Endothelial cell of umbilical vein (primary cell): ENCODE results near the gene COX5A. TPM values are rescaled to one million over a fixed set of nuclear protein-coding genes. Genes with fewer than 3 reads are reported as not detected.
A peak's percentile ranks its signal among the peaks of the same experiment; 100 is the strongest.

Experiments used
- BruUV-seq: library from RNA; stranded (reverse); fragments of 400-500 nt; replicated peaks from 2 replicates; lab custom pipeline; 2021; lab: Mats Ljungman, UMichigan
- CTCF ChIA-PET: fragments of 300-600, 350-600 bp; sonication (Branson Sonifier 250); formaldehyde crosslinking; loops from one replicate; lab custom pipeline; 2021; ENCODE audit warnings: antibody characterized with exemption, inconsistent platforms; lab: Charles Lee
- POLR2A ChIA-PET: fragments of 300-600, 350-600 bp; sonication (Branson Sonifier 250); formaldehyde crosslinking; loops from one replicate; lab custom pipeline; 2021; ENCODE audit warnings: antibody characterized with exemption, inconsistent platforms; lab: Charles Lee
- DNase-seq: peaks from one replicate; pipeline ENCODE4 v3.0.0-alpha.2; 2011; ENCODE audit warnings: low read depth, low spot score
- FAIRE-seq: peaks from 2 replicates; lab custom pipeline; 2011; peaks lifted over from hg19 to GRCh38; lab: Jason Lieb, UNC
- H2AFZ ChIP-seq: 2 replicates; pipeline ENCODE4 v1.6.0; 2012; ENCODE audit warnings: low read depth, low read length, control low read depth, inconsistent platforms
- H3K27ac ChIP-seq: 2 replicates; pipeline ENCODE4 v1.5.1; 2011; ENCODE audit warnings: low read depth, mild to moderate bottlenecking, control low read depth, low read length, moderate library complexity; ENCODE audit not compliant: insufficient read depth
- H3K27me3 ChIP-seq, 2 experiments: 2 replicates each; pipeline versions ENCODE4 v1.6.0 to v1.6.1; 2011; ENCODE audit warnings: low read length in 2 of 2, mixed read lengths in 1 of 2; ENCODE audit not compliant: control insufficient read depth in 2 of 2, insufficient read depth in 2 of 2
- H3K36me3 ChIP-seq, 2 experiments: 2 replicates in 1 of 2; 3 replicates in 1 of 2; pipeline ENCODE4 v1.5.1; 2011; ENCODE audit warnings: low read length in 2 of 2, mild to moderate bottlenecking in 1 of 2, moderate library complexity in 1 of 2; ENCODE audit not compliant: control insufficient read depth in 2 of 2, insufficient read depth in 2 of 2; ENCODE audit errors: extremely low read depth in 1 of 2
- H3K4me1 ChIP-seq: 3 replicates; pipeline ENCODE4 v1.5.1; 2011; ENCODE audit warnings: mild to moderate bottlenecking, low read length; ENCODE audit not compliant: control insufficient read depth, insufficient read depth; ENCODE audit errors: extremely low read depth
- H3K4me2 ChIP-seq: 2 replicates; pipeline ENCODE4 v1.6.1; 2011; ENCODE audit warnings: low read length, control low read depth, mixed read lengths; ENCODE audit not compliant: insufficient read depth
- H3K4me3 ChIP-seq, 3 experiments: fragments of 200-600 bp in 1 of 3; sonication (generic), shearing (Covaris generic) in 1 of 3; replicated peaks in 1 of 3; 2 replicates each; pipeline ENCODE4 v1.5.1; 2011 to 2016; ENCODE audit warnings: control low read depth in 3 of 3, low read length in 3 of 3, mild to moderate bottlenecking in 2 of 3, inconsistent platforms in 1 of 3, low read depth in 1 of 3, moderate library complexity in 1 of 3; ENCODE audit not compliant: insufficient read depth in 1 of 3
- H3K79me2 ChIP-seq: 2 replicates; pipeline ENCODE4 v1.6.0; 2012; ENCODE audit warnings: low read length, inconsistent platforms; ENCODE audit not compliant: control insufficient read depth, insufficient read depth
- H3K9ac ChIP-seq: replicated peaks from 2 replicates; pipeline ENCODE3; 2011; ENCODE audit warnings: low read length, control low read depth; ENCODE audit not compliant: insufficient read depth; ENCODE audit errors: extremely low read depth
- H3K9me1 ChIP-seq: replicated peaks from 3 replicates; pipeline ENCODE4 v1.6.0; 2011; ENCODE audit warnings: mild to moderate bottlenecking, low read length; ENCODE audit not compliant: control insufficient read depth, insufficient read depth; ENCODE audit errors: extremely low read depth
- H3K9me3 ChIP-seq: replicated peaks from 2 replicates; pipeline ENCODE4 v1.5.1; 2012; ENCODE audit warnings: low read length, inconsistent platforms; ENCODE audit not compliant: control insufficient read depth, insufficient read depth
- H4K20me1 ChIP-seq: replicated peaks from 2 replicates; pipeline ENCODE3; 2011; ENCODE audit warnings: mild to moderate bottlenecking, low read length; ENCODE audit not compliant: control insufficient read depth, insufficient read depth; ENCODE audit errors: extremely low read depth
- CTCF ChIP-seq, 2 donors: IDR thresholded peaks; 1 replicate in 1 of 2; 2 replicates in 1 of 2; pipeline ENCODE4 v1.5.1; 2011; ENCODE audit warnings: low read length in 2 of 2, mild to moderate bottlenecking in 2 of 2, moderate library complexity in 2 of 2, control low read depth in 1 of 2, inconsistent platforms in 1 of 2, low read depth in 1 of 2; ENCODE audit not compliant: insufficient read depth in 1 of 2; ENCODE audit errors: extremely low read depth in 1 of 2
- EZH2 ChIP-seq: IDR thresholded peaks from 2 replicates; pipeline ENCODE4 v1.6.1; 2012; ENCODE audit warnings: borderline replicate concordance, low read depth, mild to moderate bottlenecking, moderate library complexity, low read length, inconsistent platforms; ENCODE audit not compliant: severe bottlenecking
- FOS ChIP-seq: IDR thresholded peaks from 2 replicates; pipeline ENCODE4 v1.6.1; 2011; ENCODE audit warnings: mild to moderate bottlenecking, low read length, moderate library complexity, borderline replicate concordance; ENCODE audit not compliant: insufficient read depth
- GATA2 ChIP-seq: IDR thresholded peaks from 2 replicates; pipeline ENCODE4 v1.7.0; 2011; ENCODE audit warnings: low read depth, mild to moderate bottlenecking, moderate library complexity, mixed read lengths, low read length; ENCODE audit not compliant: insufficient read length, insufficient read depth
- JUN ChIP-seq: IDR thresholded peaks from 2 replicates; pipeline ENCODE4 v1.6.1; 2011; ENCODE audit warnings: borderline replicate concordance, low read depth; ENCODE audit not compliant: insufficient read length, insufficient read depth
- MAX ChIP-seq: IDR thresholded peaks from 2 replicates; pipeline ENCODE4 v1.6.1; 2011; ENCODE audit not compliant: insufficient read depth, insufficient read length
- POLR2A ChIP-seq: IDR thresholded peaks from 2 replicates; pipeline ENCODE4 v1.6.1; 2012; ENCODE audit warnings: low read depth, mild to moderate bottlenecking, control low read depth, low read length
- dilution Hi-C: fragments of 300-500 bp; cut with MboI; formaldehyde crosslinking; loops from one replicate; pipeline ENCODE4 v1.15.0; 2019; ENCODE audit warnings: low sequenced_read_pairs; ENCODE audit not compliant: extremely low pct_ligation_motif_present
- intact Hi-C: fragments of 100-400 bp; cut with micrococcal nuclease; formaldehyde crosslinking; loops from one replicate; pipeline ENCODE4 v1.10.0; 2022
- polyA plus RNA-seq, 4 experiments: library from polyadenylated mRNA; depleted of rRNA in 3 of 4; stranded (reverse) in 3 of 4; unstranded in 1 of 4; fragments of >200 nt; gene quantifications; 2 replicates each; pipeline versions ENCODE4 v1.2.1 to v1.2.3, GENCODE V29; 2011 to 2012; ENCODE audit warnings: missing spikeins in 1 of 4
- total RNA-seq: library from RNA; stranded (reverse); gene quantifications from 2 replicates; pipeline ENCODE4 v1.2.3, GENCODE V29; 2021

Gene COX5A
- total and polyA plus RNA-seq, 2 donors (not counting 3 experiments of a cell fraction or from before 2014, with no cell fraction given) = 134 to 220 TPM

DNA sequence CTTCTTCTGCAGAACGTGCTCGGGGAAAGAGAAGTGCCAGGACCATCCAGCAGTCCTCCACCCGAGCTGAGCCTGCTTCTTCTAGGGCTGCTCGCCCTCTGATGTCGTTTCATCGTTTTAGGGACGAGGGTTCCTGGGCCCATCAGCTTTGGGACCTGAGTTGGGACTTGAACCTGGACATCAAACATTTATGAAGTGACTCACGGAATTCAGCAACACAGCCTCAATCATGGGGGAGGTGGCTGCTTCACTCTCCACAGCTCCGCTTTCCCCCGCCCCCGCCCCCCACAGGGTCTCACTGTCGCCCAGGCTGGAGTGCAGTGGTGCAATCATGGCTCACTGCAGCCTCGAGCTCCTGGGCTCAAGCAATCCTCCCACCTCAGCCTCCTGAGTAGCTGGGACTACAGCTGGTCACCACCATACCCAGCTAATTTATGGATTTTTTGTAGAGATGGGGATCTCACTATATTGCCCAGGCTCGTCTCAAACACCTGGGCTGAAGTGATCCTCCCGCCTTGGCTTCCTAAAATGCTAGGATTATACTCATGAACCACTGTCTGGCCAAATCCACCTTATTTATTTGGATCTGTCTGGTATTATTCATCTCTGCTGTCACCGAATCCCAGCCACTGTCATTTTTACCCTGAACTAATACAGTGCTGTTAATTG is 64.0 kb downstream of the COX5A start:
- BruUV-seq = TSS peak; percentile 49
- Histone ChIP-seq H3K4me1 (peaks cover 30% of the 10 kb centered on the region), H3K9me3 (no peaks in the 10 kb centered on the region), H3K79me2 (peaks cover 30% of the 10 kb centered on the region), H3K4me2 (peak overlapping the region; percentile 80), H3K9ac (peak overlapping the region; percentile 41), H4K20me1 (no peaks in the 10 kb centered on the region), H3K36me3 (no peaks in the 10 kb centered on the region), H3K4me3 (peak overlapping the region; percentile 26 to 77 (median 72)), H2AFZ (peak overlapping the region; percentile 88), H3K27me3 (peaks cover 3% of the 10 kb centered on the region in 2 experiments), H3K27ac (no peak overlapping the region), H3K9me1 (no peaks in the 10 kb centered on the region)
- DNase-seq (peak; percentile 39), FAIRE-seq (peak; percentile 38)
- dilution Hi-C loops (no loop called here), intact Hi-C loops (loop anchor here (1.0 kb wide), 2 partner anchors 27 to 31 kb away; partner anchors contain the start of gene ULK3)
- POLR2A ChIA-PET = interaction anchor here (0.6 to 1.3 kb wide), 4 partner anchors 10 to 339 kb away, joined by 3 to 4 read pairs (median 3); partner anchors contain the start of gene C15orf39
- CTCF ChIA-PET = interaction anchor here (0.6 to 2.6 kb wide), 5 partner anchors 9 to 73 kb away, joined by 3 to 20 read pairs (median 3); no protein-coding TSS in a partner anchor
- TF ChIP-seq EZH2 (no peak), FOS (no peak), JUN (no peak), CTCF (IDR thresholded peaks at IDR 0.05; ENCODE audit: extremely low read depth in 1 of 2, insufficient read depth in 1 of 2, low read depth in 1 of 2, low read length in 2 of 2) (no peak), GATA2 (no peak), MAX (no peak), POLR2A (no peak)
